Activated CD4-positive, alpha-beta T cell treated with anti-CD3 and anti-CD28 coated beads, Interleukin-2, Interleukin-6, amounts not matched to agents 100 ng/mL and 50 ng/mL, durations not matched to agents 16 hours and 8 hours (primary cell): Measurements from ENCODE around the gene TMEM255B.
"Not testable (repeated sequence)": the region's sequence is repeated elsewhere in the genome, so short reads cannot be mapped to it uniquely, and the experiment has no call there.

Experiments used
- DNase-seq: peaks from one replicate; pipeline ENCODE4 v3.0.0-alpha.2; 2020

Gene TMEM255B

GRCh38 chr13:113791226-113791625 is 32.2 kb downstream of the TMEM255B start:
- DNase-seq, result no peak

- DNase-seq, result no peak
Measured at GRCh38 chr13:113791761-113792160, 32.7 kb downstream of the TMEM255B start.

GRCh38 chr13:113792236-113792770 is 33.3 kb downstream of the TMEM255B start:
- DNase-seq, result no peak

- DNase-seq, result no peak
Measured at GRCh38 chr13:113792886-113793717, 34.1 kb downstream of the TMEM255B start.

GRCh38 chr13:113793718-113794085 is 34.7 kb downstream of the TMEM255B start:
- no peak for DNase-seq

- no peak for DNase-seq
Measured at GRCh38 chr13:113794086-113794485, 35.1 kb downstream of the TMEM255B start.

- no peak for DNase-seq
Measured at GRCh38 chr13:113794764-113795173, 35.7 kb downstream of the TMEM255B start.

GRCh38 chr13:113795362-113795761 is 36.3 kb downstream of the TMEM255B start:
- DNase-seq, result not testable (repeated sequence)

- DNase-seq, result no peak
Measured at GRCh38 chr13:113796211-113796963, 37.4 kb downstream of the TMEM255B start.

GRCh38 chr13:113796964-113797676 is 38.1 kb downstream of the TMEM255B start:
- no peak for DNase-seq

GRCh38 chr13:113798200-113798811 is 39.3 kb downstream of the TMEM255B start:
- no peak for DNase-seq

GRCh38 chr13:113800576-113800926 is 41.5 kb downstream of the TMEM255B start:
- DNase-seq, result no peak

- DNase-seq, result no peak
Measured at GRCh38 chr13:113801289-113801961, 42.4 kb downstream of the TMEM255B start.

GRCh38 chr13:113802090-113802531 is 43.1 kb downstream of the TMEM255B start:
- no peak for DNase-seq

- DNase-seq, result no peak
Measured at GRCh38 chr13:113802761-113803160, 43.7 kb downstream of the TMEM255B start.

- DNase-seq, result no peak
Measured at GRCh38 chr13:113803409-113804016, 44.5 kb downstream of the TMEM255B start.

GRCh38 chr13:113804017-113804702 is 45.1 kb downstream of the TMEM255B start:
- no peak for DNase-seq

GRCh38 chr13:113804703-113805430 is 45.8 kb downstream of the TMEM255B start:
- DNase-seq, result no peak

GRCh38 chr13:113805431-113806103 is 46.5 kb downstream of the TMEM255B start:
- DNase-seq, result no peak

- no peak for DNase-seq
Measured at GRCh38 chr13:113806104-113806471, 47.1 kb downstream of the TMEM255B start.
